Thyroid gland (tissue), 4 donors: ENCODE measurements around the gene SH3RF3. TPM values are rescaled to one million over a fixed set of nuclear protein-coding genes. Genes with fewer than 3 reads are reported as not detected.

Source experiments
- DNase-seq, 2 donors: peaks; one replicate each; pipeline ENCODE4 v3.0.0-alpha.2; 2019
- H3K27ac ChIP-seq, 3 donors: fragments of 200-600 bp; sonication (generic); 1 replicate in 2 of 3; 2 replicates in 1 of 3; pipeline ENCODE4 v1.5.1; 2016 to 2019; ENCODE audit warnings: mild to moderate bottlenecking in 1 of 3, moderate library complexity in 1 of 3
- H3K27me3 ChIP-seq: fragments of 200-600 bp; sonication (generic); one replicate; pipeline ENCODE4 v1.5.1; 2019
- H3K36me3 ChIP-seq, 2 donors: fragments of 200-600 bp; sonication (generic); one replicate each; pipeline ENCODE4 v1.5.1; 2016 to 2019
- H3K4me1 ChIP-seq, 2 donors: fragments of 200-600 bp; sonication (generic); one replicate each; pipeline ENCODE4 v1.5.1; 2017 to 2019
- H3K4me3 ChIP-seq, 3 donors: fragments of 200-600 bp; sonication (generic); replicated peaks in 1 of 3; 1 replicate in 2 of 3; 2 replicates in 1 of 3; pipeline ENCODE4 v1.5.1; 2016; ENCODE audit warnings: mild to moderate bottlenecking in 1 of 3
- H3K9me3 ChIP-seq: fragments of 200-600 bp; sonication (generic); one replicate; pipeline ENCODE4 v1.5.1; 2017
- CTCF ChIP-seq, 6 experiments: fragments of 200-600 bp in 3 of 6; fragments of 450-650 bp in 3 of 6; sonication (generic) in 3 of 6; IDR thresholded peaks; one replicate each; pipeline ENCODE4 v1.5.1; 2016 to 2019; ENCODE audit warnings: antibody characterized with exemption in 6 of 6, mild to moderate bottlenecking in 2 of 6, inconsistent platforms in 1 of 6, moderate library complexity in 1 of 6
- POLR2A ChIP-seq, 2 donors: fragments of 450-650 bp; IDR thresholded peaks; one replicate each; pipeline ENCODE4 v1.6.1; 2017; ENCODE audit warnings: antibody characterized with exemption in 2 of 2, mild to moderate bottlenecking in 2 of 2, moderate library complexity in 1 of 2
- WGBS, 2 donors: methylation state at CpG; one replicate each; pipeline ENCODE4 v1.1.5; 2017; 5-methylcytosine and 5-hydroxymethylcytosine counted together
- intact Hi-C: fragments of 100-400 bp; cut with DNase I; formaldehyde crosslinking; loops from one replicate; pipeline ENCODE4 v1.15.1; 2023
- total RNA-seq, 4 donors: library from RNA; depleted of rRNA; stranded (reverse); fragments of >200 nt; gene quantifications; one replicate each; pipeline ENCODE4 v1.2.3, GENCODE V29; 2016

Gene SH3RF3
- total RNA-seq, 4 donors from 2014 or later: 2.1 to 7.4 (median 2.8) TPM

GRCh38 chr2:109384308-109385271 is 255.6 kb downstream of the SH3RF3 start:
- peak; percentile 49 to 71 for DNase-seq
- Histone ChIP-seq H3K4me1 (peaks cover 26 to 52% of the 10 kb centered on the region in 2 donors), H3K27ac (peak overlapping the region in 1 of 3 donors; percentile 5), H3K9me3 (no peaks in the 10 kb centered on the region), H3K36me3 (no peaks in the 10 kb centered on the region), H3K27me3 (no peaks in the 10 kb centered on the region), H3K4me3 (no peak overlapping the region)
- intact Hi-C loops: no loop called here
- no peak for TF ChIP-seq POLR2A (IDR thresholded peaks at IDR 0.05)
- TF ChIP-seq CTCF (IDR thresholded peaks at IDR 0.05): no peak
- WGBS, 2 donors: 71 to 73% methylated on average over 17 to 18 of the region's 18 CpGs

- WGBS, 2 donors: 33 to 52% methylated on average over 4 of the region's 4 CpGs
- TF ChIP-seq CTCF (IDR thresholded peaks at IDR 0.05) (no peak), POLR2A (IDR thresholded peaks at IDR 0.05) (no peak)
- Histone ChIP-seq H3K36me3 (no peaks in the 10 kb centered on the region), H3K4me3 (no peak overlapping the region), H3K4me1 (peaks cover 26 to 52% of the 10 kb centered on the region in 2 donors), H3K9me3 (no peaks in the 10 kb centered on the region), H3K27me3 (no peaks in the 10 kb centered on the region), H3K27ac (no peak overlapping the region)
- peak; percentile 67 to 77 for DNase-seq
- intact Hi-C loops: no loop called here
Observed at GRCh38 chr2:109385506-109385905, 256.5 kb downstream of the SH3RF3 start.

GRCh38 chr2:109386004-109386695 is 257.1 kb downstream of the SH3RF3 start:
- Histone ChIP-seq H3K36me3 (no peaks in the 10 kb centered on the region), H3K9me3 (no peaks in the 10 kb centered on the region), H3K4me3 (no peak overlapping the region), H3K4me1 (peaks cover 26 to 48% of the 10 kb centered on the region in 2 donors), H3K27me3 (no peaks in the 10 kb centered on the region), H3K27ac (no peak overlapping the region)
- WGBS, 2 donors: 91% methylated on average over 11 of the region's 11 CpGs
- no peak for TF ChIP-seq POLR2A (IDR thresholded peaks at IDR 0.05)
- no peak for TF ChIP-seq CTCF (IDR thresholded peaks at IDR 0.05)
- no peak for DNase-seq
- intact Hi-C loops: no loop called here

DNA sequence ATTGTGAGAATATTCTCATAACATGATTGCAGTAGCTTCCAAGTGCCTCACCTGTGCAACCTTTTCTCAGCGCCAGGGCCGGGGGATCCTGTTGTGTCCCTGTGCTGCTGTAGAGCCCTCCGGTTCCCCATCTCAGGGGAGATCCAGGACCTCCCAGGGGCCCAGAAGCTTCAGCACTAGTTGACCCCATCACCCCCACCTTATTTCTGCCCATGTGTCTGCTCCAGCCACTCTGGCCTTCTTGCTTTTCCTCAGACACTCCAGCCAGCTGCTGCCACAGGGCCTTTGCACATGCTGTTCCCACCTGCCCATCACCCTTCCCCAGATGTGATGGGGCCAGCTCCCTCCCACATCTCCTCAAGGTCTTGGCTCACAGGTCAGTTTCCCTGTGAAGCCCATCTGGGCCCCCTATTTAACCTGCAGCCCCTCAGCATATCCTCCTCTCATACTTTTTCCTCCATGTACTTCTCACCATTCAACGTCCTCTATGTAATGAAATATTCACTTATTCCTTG is 258.3 kb downstream of the SH3RF3 start:
- Histone ChIP-seq H3K4me3 (no peak overlapping the region), H3K36me3 (no peaks in the 10 kb centered on the region), H3K27me3 (no peaks in the 10 kb centered on the region), H3K4me1 (peaks cover 22 to 37% of the 10 kb centered on the region in 2 donors), H3K9me3 (no peaks in the 10 kb centered on the region), H3K27ac (no peak overlapping the region)
- intact Hi-C loops: no loop called here
- no peak for TF ChIP-seq CTCF (IDR thresholded peaks at IDR 0.05)
- TF ChIP-seq POLR2A (IDR thresholded peaks at IDR 0.05): no peak
- no peak for DNase-seq
- 97 to 98% methylated on average over 4 of the region's 4 CpGs for WGBS, 2 donors
